Tibial artery (tissue), 4 donors: ENCODE measurements around the gene LOXL1.
"Not testable (repeated sequence)": the region's sequence is repeated elsewhere in the genome, so short reads cannot be mapped to it uniquely, and the experiment has no call there.

Source experiments
- DNase-seq, 2 donors: peaks; one replicate each; pipeline ENCODE4 v3.0.0-alpha.2; 2019
- H3K27ac ChIP-seq, 2 donors: fragments of 200-600 bp; sonication (generic) in 1 of 2; 1 replicate in 1 of 2; 2 replicates in 1 of 2; pipeline ENCODE4 v1.5.1; 2018 to 2019; ENCODE audit warnings: mild to moderate bottlenecking in 1 of 2
- H3K27me3 ChIP-seq, 2 donors: fragments of 200-600 bp; sonication (generic) in 1 of 2; one replicate each; pipeline versions ENCODE4 v1.5.1 to v1.6.0; 2016 to 2019
- H3K36me3 ChIP-seq, 3 donors: fragments of 200-600 bp; sonication (generic) in 2 of 3; one replicate each; pipeline ENCODE4 v1.5.1; 2016 to 2019; ENCODE audit warnings: mild to moderate bottlenecking in 2 of 3
- H3K4me1 ChIP-seq, 4 donors: fragments of 200-600 bp; sonication (generic) in 2 of 4; 1 replicate in 3 of 4; 2 replicates in 1 of 4; pipeline ENCODE4 v1.5.1; 2016 to 2019
- H3K4me3 ChIP-seq, 2 donors: fragments of 200-600 bp; sonication (generic) in 1 of 2; 1 replicate in 1 of 2; 2 replicates in 1 of 2; pipeline ENCODE4 v1.5.1; 2018 to 2019; ENCODE audit warnings: mild to moderate bottlenecking in 2 of 2
- H3K9me3 ChIP-seq, 3 donors: fragments of 200-600 bp; sonication (generic) in 1 of 3; one replicate each; pipeline ENCODE4 v1.5.1; 2016 to 2019
- CTCF ChIP-seq, 2 experiments: fragments of 200-600 bp in 1 of 2; fragments of 450-650 bp in 1 of 2; IDR thresholded peaks; one replicate each; pipeline ENCODE4 v1.5.1; 2017 to 2019; ENCODE audit warnings: antibody characterized with exemption in 2 of 2, mild to moderate bottlenecking in 1 of 2, moderate library complexity in 1 of 2
- intact Hi-C: fragments of 100-400 bp; cut with DNase I; formaldehyde crosslinking; loops from one replicate; pipeline ENCODE4 v1.15.0; 2023; ENCODE audit warnings: low total_unique reads

Gene LOXL1

GRCh38 chr15:73957785-73958184 is 31.5 kb downstream of the LOXL1 start:
- no peak overlapping the region for H3K4me3 ChIP-seq
- DNase-seq = no peak
- H3K36me3 ChIP-seq = no peaks in the 10 kb centered on the region
- no peaks in the 10 kb centered on the region for H3K9me3 ChIP-seq
- TF ChIP-seq CTCF (IDR thresholded peaks at IDR 0.05) = no peak
- intact Hi-C loops = no loop called here
- peak overlapping the region in 1 of 2 donors; percentile 42 for H3K27ac ChIP-seq
- H3K27me3 ChIP-seq = no peaks in the 10 kb centered on the region
- H3K4me1 ChIP-seq = peaks cover 0 to 27% (median 18%) of the 10 kb centered on the region in 4 donors

DNA sequence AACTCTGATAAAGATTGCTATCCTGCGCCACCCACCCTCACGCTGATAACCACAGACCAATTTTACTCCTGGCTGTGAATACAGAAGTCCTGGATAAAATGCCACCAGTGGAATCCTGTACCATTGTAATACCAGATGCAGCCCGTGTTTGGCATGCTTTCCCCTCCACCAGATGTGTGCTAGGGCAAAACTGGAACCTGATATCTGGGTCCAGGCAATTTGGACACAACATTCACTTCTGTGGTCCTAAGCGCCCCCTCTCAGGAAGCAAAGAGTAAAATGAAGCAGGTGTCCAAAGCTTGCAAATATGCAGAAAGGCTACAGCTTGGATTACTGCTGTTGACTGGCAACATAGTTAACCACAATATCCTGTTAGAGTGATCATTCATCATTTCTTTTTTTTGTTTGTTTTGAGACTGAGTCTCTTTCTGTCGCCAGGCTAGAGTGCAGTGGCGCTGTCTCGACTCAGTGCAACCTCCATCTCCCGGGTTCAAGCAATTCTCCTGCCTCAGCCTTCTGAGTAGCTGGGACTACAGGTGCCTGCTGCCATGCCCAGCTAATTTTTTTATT is 32.8 kb downstream of the LOXL1 start:
- peak in 1 of 2 donors; percentile 20 for DNase-seq

GRCh38 chr15:73959801-73960200 is 33.5 kb downstream of the LOXL1 start:
- DNase-seq = peak in 1 of 2 donors; percentile 41
- Histone ChIP-seq H3K36me3 (no peaks in the 10 kb centered on the region), H3K27me3 (no peaks in the 10 kb centered on the region), H3K4me3 (no peak overlapping the region), H3K9me3 (no peaks in the 10 kb centered on the region), H3K4me1 (peaks cover 0 to 19% (median 15%) of the 10 kb centered on the region in 4 donors), H3K27ac (no peak overlapping the region)
- intact Hi-C loops = loop anchor here (10.0 kb wide), 2 partner anchors 65 to 345 kb away; no protein-coding TSS in a partner anchor
- no peak for TF ChIP-seq CTCF (IDR thresholded peaks at IDR 0.05)

More for the DNA sequence above, 32.8 kb downstream of the LOXL1 start:
- intact Hi-C loops = no loop called here
- Histone ChIP-seq H3K4me1 (peaks cover 0 to 16% (median 13%) of the 10 kb centered on the region in 4 donors), H3K27me3 (no peaks in the 10 kb centered on the region), H3K27ac (no peak overlapping the region), H3K4me3 (no peak overlapping the region), H3K9me3 (no peaks in the 10 kb centered on the region), H3K36me3 (no peaks in the 10 kb centered on the region)
- no peak for TF ChIP-seq CTCF (IDR thresholded peaks at IDR 0.05)

DNA sequence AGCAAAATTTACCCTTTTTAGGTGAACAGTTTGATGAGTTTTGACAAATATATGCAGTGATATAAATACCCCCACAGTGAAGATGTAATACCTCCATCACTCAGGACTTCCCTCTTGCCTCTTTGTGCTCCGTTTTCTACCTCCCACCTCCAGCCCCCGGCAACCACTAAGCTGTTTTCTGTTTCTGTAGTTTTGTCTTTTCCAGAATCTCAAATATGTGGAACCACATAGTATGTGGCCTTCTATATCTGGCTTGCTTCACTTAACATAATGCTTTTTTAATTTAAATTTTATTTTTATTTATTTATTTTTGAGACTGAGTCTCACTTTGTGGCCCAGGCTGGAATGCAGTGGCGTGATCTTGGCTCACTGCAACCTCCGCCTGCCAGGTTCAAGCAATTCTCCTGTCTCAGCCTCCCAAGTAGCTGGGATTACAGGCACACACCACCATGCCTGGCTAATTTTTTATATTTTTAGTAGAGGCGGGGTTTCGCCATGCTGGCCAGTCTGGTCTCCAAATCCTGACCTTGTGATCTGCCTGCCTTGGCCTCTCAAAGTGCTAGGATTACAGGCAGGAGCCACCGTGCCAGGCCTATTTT is 34.3 kb downstream of the LOXL1 start:
- H3K4me3 ChIP-seq, H3K9me3 ChIP-seq, H3K27ac ChIP-seq, H3K36me3 ChIP-seq, H3K27me3 ChIP-seq: not testable (repeated sequence)
- DNase-seq = peak in 1 of 2 donors; percentile 19
- peaks cover 0 to 25% (median 19%) of the 10 kb centered on the region in 4 donors for H3K4me1 ChIP-seq
- intact Hi-C loops = loop anchor here (10.0 kb wide), 2 partner anchors 66 to 344 kb away; no protein-coding TSS in a partner anchor

GRCh38 chr15:73962433-73962832 is 36.2 kb downstream of the LOXL1 start:
- Histone ChIP-seq H3K27me3 (no peaks in the 10 kb centered on the region), H3K4me1 (peaks cover 0 to 12% (median 6%) of the 10 kb centered on the region in 4 donors), H3K9me3 (no peaks in the 10 kb centered on the region), H3K27ac (no peak overlapping the region), H3K4me3 (no peak overlapping the region), H3K36me3 (no peaks in the 10 kb centered on the region)
- no peak for TF ChIP-seq CTCF (IDR thresholded peaks at IDR 0.05)
- no peak for DNase-seq
- intact Hi-C loops = loop anchor here (10.0 kb wide), 2 partner anchors 68 to 342 kb away; no protein-coding TSS in a partner anchor

DNA sequence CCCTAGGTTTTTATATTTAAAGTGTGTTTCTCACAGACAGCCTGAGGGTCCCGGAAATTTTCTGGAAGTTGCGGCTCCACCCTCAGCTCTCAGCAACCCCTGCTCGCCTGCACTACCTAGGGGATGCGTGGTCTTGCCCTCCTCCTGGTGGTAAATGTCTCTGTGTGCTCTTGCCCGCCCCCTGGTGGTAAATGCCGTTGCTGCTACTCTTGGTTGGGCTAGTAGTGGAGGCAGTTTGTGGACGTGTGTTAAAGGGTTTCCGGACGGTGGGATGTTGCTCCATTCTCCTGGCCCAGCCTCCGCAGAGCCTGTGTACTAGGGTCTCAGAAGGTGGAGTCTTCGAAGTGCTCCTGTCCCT is 38.5 kb downstream of the LOXL1 start:
- H3K27ac ChIP-seq = no peak overlapping the region
- H3K4me1 ChIP-seq = peaks cover 0 to 11% (median 5%) of the 10 kb centered on the region in 4 donors
- intact Hi-C loops = loop anchor here (10.0 kb wide), 2 partner anchors 70 to 340 kb away; no protein-coding TSS in a partner anchor
- TF ChIP-seq CTCF (IDR thresholded peaks at IDR 0.05) = peak; percentile 95 to 96
- no peaks in the 10 kb centered on the region for H3K27me3 ChIP-seq
- no peak overlapping the region for H3K4me3 ChIP-seq
- no peaks in the 10 kb centered on the region for H3K36me3 ChIP-seq
- no peaks in the 10 kb centered on the region for H3K9me3 ChIP-seq
- DNase-seq = peak; percentile 90 to 92
